ENCODE measurements around the gene DBN1. TPM values are rescaled to one million over a fixed set of nuclear protein-coding genes. Genes with fewer than 3 reads are reported as not detected.

DBN1 gene
- total and polyA plus RNA-seq, 4 experiments from 2014 or later = 0.49 to 1.2 (median 0.99) TPM; not detected in 1

- POLR2A ChIA-PET (ENCODE audit: partially characterized antibody) = no interaction called here
- peaks cover 0 to 5% (median 2%) of the 10 kb centered on the region in 4 donors for H3K4me1 Mint-ChIP-seq
- Histone ChIP-seq H3K27ac (ENCODE audit: low read depth, low read length) (no peak overlapping the region), H3K9me3 (ENCODE audit: control insufficient read depth in 1 of 2, low read length in 2 of 2) (no peaks in the 10 kb centered on the region), H3K27me3 (ENCODE audit: insufficient read depth, low read length) (no peaks in the 10 kb centered on the region), H3K4me3 (ENCODE audit: low read length in 2 of 2) (no peak overlapping the region), H3K4me1 (ENCODE audit: insufficient read depth, low read length) (no peaks in the 10 kb centered on the region), H3K36me3 (ENCODE audit: insufficient read depth, low read length) (no peaks in the 10 kb centered on the region)
- intact Hi-C loops (cut with micrococcal nuclease) = no loop called here
- H3K27me3 Mint-ChIP-seq = no peaks in the 10 kb centered on the region
- CTCF ChIA-PET (ENCODE audit: partially characterized antibody) = interaction anchor here (0.9 kb wide), 1 partner anchor 94 kb away, joined by 3 read pairs; no protein-coding TSS in a partner anchor
- peak overlapping the region in 1 of 7 donors; percentile 81 for H3K27ac Mint-ChIP-seq
- H3K36me3 Mint-ChIP-seq = peaks cover 0 to 3% of the 10 kb centered on the region in 2 donors
- H3K4me3 Mint-ChIP-seq = no peak overlapping the region
- DNase-seq = no peak
- H3K9me3 Mint-ChIP-seq = peaks cover 0 to 2% (median 0%) of the 10 kb centered on the region in 8 donors
Observed at GRCh38 chr5:177484902-177485549, 11.6 kb upstream of the DBN1 start.

GRCh38 chr5:177483994-177484901, 10.8 kb upstream of the DBN1 start:
- H3K27me3 Mint-ChIP-seq = no peaks in the 10 kb centered on the region
- H3K36me3 Mint-ChIP-seq = peaks cover 0 to 1% of the 10 kb centered on the region in 2 donors
- no peak for DNase-seq
- intact Hi-C loops (cut with micrococcal nuclease) = no loop called here
- H3K27me3 ChIP-seq (ENCODE audit: insufficient read depth, low read length) = no peaks in the 10 kb centered on the region
- H3K27ac ChIP-seq (ENCODE audit: low read depth, low read length) = no peak overlapping the region
- no peak overlapping the region for H3K4me3 ChIP-seq (ENCODE audit: low read length in 2 of 2)
- no peaks in the 10 kb centered on the region for H3K36me3 ChIP-seq (ENCODE audit: insufficient read depth, low read length)
- peaks cover 0 to 8% (median 3%) of the 10 kb centered on the region in 4 donors for H3K4me1 Mint-ChIP-seq
- no peaks in the 10 kb centered on the region for H3K4me1 ChIP-seq (ENCODE audit: insufficient read depth, low read length)
- H3K9me3 ChIP-seq (ENCODE audit: control insufficient read depth in 1 of 2, low read length in 2 of 2) = no peaks in the 10 kb centered on the region
- no peak overlapping the region for H3K4me3 Mint-ChIP-seq
- peaks cover 0 to 2% (median 0%) of the 10 kb centered on the region in 8 donors for H3K9me3 Mint-ChIP-seq
- CTCF ChIA-PET (ENCODE audit: partially characterized antibody) = no interaction called here
- H3K27ac Mint-ChIP-seq = peak overlapping the region in 1 of 7 donors; percentile 81
- POLR2A ChIA-PET (ENCODE audit: partially characterized antibody) = no interaction called here

GRCh38 chr5:177483042-177483441, 9.6 kb upstream of the DBN1 start:
- intact Hi-C loops (cut with micrococcal nuclease) = no loop called here
- Histone ChIP-seq H3K27me3 (ENCODE audit: insufficient read depth, low read length) (no peaks in the 10 kb centered on the region), H3K36me3 (ENCODE audit: insufficient read depth, low read length) (no peaks in the 10 kb centered on the region), H3K4me3 (ENCODE audit: low read length in 2 of 2) (no peak overlapping the region), H3K4me1 (ENCODE audit: insufficient read depth, low read length) (no peaks in the 10 kb centered on the region), H3K27ac (ENCODE audit: low read depth, low read length) (no peak overlapping the region), H3K9me3 (ENCODE audit: control insufficient read depth in 1 of 2, low read length in 2 of 2) (no peaks in the 10 kb centered on the region)
- H3K4me3 Mint-ChIP-seq = no peak overlapping the region
- CTCF ChIA-PET (ENCODE audit: partially characterized antibody) = no interaction called here
- no peaks in the 10 kb centered on the region for H3K27me3 Mint-ChIP-seq
- POLR2A ChIA-PET (ENCODE audit: partially characterized antibody) = no interaction called here
- H3K9me3 Mint-ChIP-seq = peaks cover 0 to 2% (median 0%) of the 10 kb centered on the region in 8 donors
- H3K4me1 Mint-ChIP-seq = peaks cover 2 to 13% (median 4%) of the 10 kb centered on the region in 4 donors
- DNase-seq = no peak
- peaks cover 0 to 1% of the 10 kb centered on the region in 2 donors for H3K36me3 Mint-ChIP-seq
- H3K27ac Mint-ChIP-seq = no peak overlapping the region

GRCh38 chr5:177482359-177482795, 8.9 kb upstream of the DBN1 start:
- intact Hi-C loops (cut with micrococcal nuclease) = no loop called here
- Histone ChIP-seq H3K27me3 (ENCODE audit: insufficient read depth, low read length) (no peaks in the 10 kb centered on the region), H3K9me3 (ENCODE audit: control insufficient read depth in 1 of 2, low read length in 2 of 2) (no peaks in the 10 kb centered on the region), H3K4me1 (ENCODE audit: insufficient read depth, low read length) (no peaks in the 10 kb centered on the region), H3K27ac (ENCODE audit: low read depth, low read length) (no peak overlapping the region), H3K4me3 (ENCODE audit: low read length in 2 of 2) (no peak overlapping the region), H3K36me3 (ENCODE audit: insufficient read depth, low read length) (no peaks in the 10 kb centered on the region)
- POLR2A ChIA-PET (ENCODE audit: partially characterized antibody) = interaction anchor here (1.5 kb wide), 1 partner anchor 35 kb away, joined by 3 read pairs; no protein-coding TSS in a partner anchor
- H3K4me1 Mint-ChIP-seq = peaks cover 2 to 13% (median 4%) of the 10 kb centered on the region in 4 donors
- H3K36me3 Mint-ChIP-seq = peaks cover 0 to 1% of the 10 kb centered on the region in 2 donors
- H3K27me3 Mint-ChIP-seq = no peaks in the 10 kb centered on the region
- no peak overlapping the region for H3K27ac Mint-ChIP-seq
- H3K4me3 Mint-ChIP-seq = no peak overlapping the region
- CTCF ChIA-PET (ENCODE audit: partially characterized antibody) = no interaction called here
- DNase-seq = no peak
- no peaks in the 10 kb centered on the region for H3K9me3 Mint-ChIP-seq

- no peaks in the 10 kb centered on the region for H3K27me3 Mint-ChIP-seq
- Histone ChIP-seq H3K27ac (ENCODE audit: low read depth, low read length) (no peak overlapping the region), H3K27me3 (ENCODE audit: insufficient read depth, low read length) (no peaks in the 10 kb centered on the region), H3K36me3 (ENCODE audit: insufficient read depth, low read length) (no peaks in the 10 kb centered on the region), H3K4me3 (ENCODE audit: low read length in 2 of 2) (no peak overlapping the region), H3K4me1 (ENCODE audit: insufficient read depth, low read length) (no peaks in the 10 kb centered on the region), H3K9me3 (ENCODE audit: control insufficient read depth in 1 of 2, low read length in 2 of 2) (no peaks in the 10 kb centered on the region)
- no peak for DNase-seq
- intact Hi-C loops (cut with micrococcal nuclease) = no loop called here
- ChIA-PET POLR2A (ENCODE audit: partially characterized antibody) (no interaction called here), CTCF (ENCODE audit: partially characterized antibody) (interaction anchor here (0.8 kb wide), 1 partner anchor 25 kb away, joined by 3 read pairs; no protein-coding TSS in a partner anchor)
- H3K9me3 Mint-ChIP-seq = no peaks in the 10 kb centered on the region
- H3K4me3 Mint-ChIP-seq = no peak overlapping the region
- no peaks in the 10 kb centered on the region for H3K36me3 Mint-ChIP-seq
- peak overlapping the region in 3 of 7 donors; percentile 42 to 86 (median 63) for H3K27ac Mint-ChIP-seq
- peaks cover 2 to 26% (median 9%) of the 10 kb centered on the region in 4 donors for H3K4me1 Mint-ChIP-seq
Observed at GRCh38 chr5:177479774-177480173, 6.3 kb upstream of the DBN1 start.

GRCh38 chr5:177478711-177479646, 5.5 kb upstream of the DBN1 start:
- Mint-ChIP-seq H3K27me3 (peaks cover 0 to 3% of the 10 kb centered on the region in 2 donors), H3K4me1 (peaks cover 2 to 32% (median 8%) of the 10 kb centered on the region in 4 donors), H3K27ac (peak overlapping the region in 6 of 7 donors; percentile 24 to 77 (median 72)), H3K4me3 (peak overlapping the region in 1 of 8 donors; percentile 5), H3K9me3 (no peaks in the 10 kb centered on the region), H3K36me3 (no peaks in the 10 kb centered on the region)
- intact Hi-C loops (cut with micrococcal nuclease) = no loop called here
- DNase-seq = no peak
- H3K4me3 ChIP-seq (ENCODE audit: low read length in 2 of 2) = no peak overlapping the region
- H3K27me3 ChIP-seq (ENCODE audit: insufficient read depth, low read length) = no peaks in the 10 kb centered on the region
- no peak overlapping the region for H3K27ac ChIP-seq (ENCODE audit: low read depth, low read length)
- CTCF ChIA-PET (ENCODE audit: partially characterized antibody) = interaction anchor here (1.2 to 1.3 kb wide), 2 partner anchors 14 to 22 kb away, joined by 3 to 4 read pairs; no protein-coding TSS in a partner anchor
- no peaks in the 10 kb centered on the region for H3K9me3 ChIP-seq (ENCODE audit: control insufficient read depth in 1 of 2, low read length in 2 of 2)
- H3K36me3 ChIP-seq (ENCODE audit: insufficient read depth, low read length) = no peaks in the 10 kb centered on the region
- POLR2A ChIA-PET (ENCODE audit: partially characterized antibody) = no interaction called here
- no peaks in the 10 kb centered on the region for H3K4me1 ChIP-seq (ENCODE audit: insufficient read depth, low read length)
